H9 (cell line): Measurements from ENCODE around the gene PTPRK. TPM values are rescaled to one million over a fixed set of nuclear protein-coding genes. Genes with fewer than 3 reads are reported as not detected.

ENCODE experiments used
- DNase-seq: peaks from one replicate; pipeline ENCODE4 v3.0.0-alpha.2; 2017
- H2AFZ ChIP-seq: one replicate; pipeline ENCODE4 v1.6.1; 2013; ENCODE audit warnings: mild to moderate bottlenecking, low read length, control low read depth, moderate library complexity
- H2AK5ac ChIP-seq: 2 replicates; pipeline ENCODE4 v1.6.1; 2013; ENCODE audit warnings: low read length, control low read depth, mixed read lengths; ENCODE audit not compliant: insufficient read length
- H2BK120ac ChIP-seq: one replicate; pipeline ENCODE4 v1.6.1; 2013; ENCODE audit warnings: low read depth, mild to moderate bottlenecking, low read length, control low read depth, inconsistent platforms; ENCODE audit not compliant: poor library complexity, severe bottlenecking
- H2BK12ac ChIP-seq: 2 replicates; pipeline ENCODE4 v1.6.1; 2013; ENCODE audit warnings: low read length, control low read depth, mixed read lengths, low read depth; ENCODE audit not compliant: insufficient read length
- H2BK15ac ChIP-seq: 2 replicates; pipeline ENCODE4 v1.6.1; 2013; ENCODE audit warnings: low read depth, low read length, control low read depth
- H2BK20ac ChIP-seq: one replicate; pipeline ENCODE4 v1.6.1; 2013; ENCODE audit warnings: low read depth, mild to moderate bottlenecking, low read length, control low read depth, inconsistent platforms; ENCODE audit not compliant: poor library complexity, severe bottlenecking
- H2BK5ac ChIP-seq: 2 replicates; pipeline ENCODE4 v1.6.1; 2013; ENCODE audit warnings: low read length, control low read depth, mixed read lengths; ENCODE audit not compliant: insufficient read length
- H3K14ac ChIP-seq: 2 replicates; pipeline ENCODE4 v1.6.1; 2013; ENCODE audit warnings: low read length, control low read depth; ENCODE audit not compliant: insufficient read depth
- H3K18ac ChIP-seq: 2 replicates; pipeline ENCODE4 v1.6.1; 2013; ENCODE audit warnings: low read depth, mild to moderate bottlenecking, mixed read lengths, low read length, control low read depth; ENCODE audit not compliant: insufficient read length
- H3K23ac ChIP-seq: 2 replicates; pipeline ENCODE4 v1.6.1; 2013; ENCODE audit warnings: low read length, control low read depth, mixed read lengths, low read depth; ENCODE audit not compliant: insufficient read length
- H3K23me2 ChIP-seq: 2 replicates; pipeline ENCODE4 v1.6.1; 2013; ENCODE audit warnings: low read depth, mild to moderate bottlenecking, mixed read lengths, low read length, control low read depth; ENCODE audit not compliant: insufficient read length, poor library complexity, severe bottlenecking
- H3K27ac ChIP-seq: 2 replicates; pipeline ENCODE4 v1.5.1; 2013; ENCODE audit warnings: low read length, control low read depth, mixed read lengths, low read depth; ENCODE audit not compliant: insufficient read length
- H3K27me3 ChIP-seq: 2 replicates; pipeline ENCODE4 v1.6.1; 2013; ENCODE audit warnings: low read length, control low read depth, inconsistent platforms; ENCODE audit not compliant: insufficient read depth
- H3K4ac ChIP-seq: 2 replicates; pipeline ENCODE4 v1.6.1; 2013; ENCODE audit warnings: low read depth, mild to moderate bottlenecking, control low read depth, inconsistent platforms, low read length, moderate library complexity
- H3K4me1 ChIP-seq: 2 replicates; pipeline ENCODE4 v1.6.1; 2013; ENCODE audit warnings: low read length, control low read depth, inconsistent platforms; ENCODE audit not compliant: insufficient read depth
- H3K4me2 ChIP-seq: 2 replicates; pipeline ENCODE4 v1.6.1; 2013; ENCODE audit warnings: low read length, control low read depth, mixed read lengths; ENCODE audit not compliant: insufficient read length, insufficient read depth
- H3K56ac ChIP-seq: 2 replicates; pipeline ENCODE4 v1.6.1; 2013; ENCODE audit warnings: low read depth, mild to moderate bottlenecking, mixed read lengths, low read length, control low read depth; ENCODE audit not compliant: insufficient read length
- H3K79me1 ChIP-seq: 2 replicates; pipeline ENCODE4 v1.6.1; 2013; ENCODE audit warnings: low read depth, mild to moderate bottlenecking, moderate library complexity, low read length, control low read depth, inconsistent platforms; ENCODE audit not compliant: insufficient read depth, poor library complexity, severe bottlenecking
- H3K79me2 ChIP-seq: 2 replicates; pipeline ENCODE4 v1.6.1; 2013; ENCODE audit warnings: low read length, control low read depth, inconsistent platforms; ENCODE audit not compliant: insufficient read depth
- H3K9ac ChIP-seq: 2 replicates; pipeline ENCODE4 v1.6.1; 2013; ENCODE audit warnings: low read length, control low read depth, mixed read lengths; ENCODE audit not compliant: insufficient read length; ENCODE audit errors: extremely low read depth
- H3K9me3 ChIP-seq: one replicate; pipeline ENCODE4 v1.6.1; 2013; ENCODE audit warnings: low read depth, low read length, inconsistent platforms; ENCODE audit not compliant: control insufficient read depth
- H3T11ph ChIP-seq: one replicate; pipeline ENCODE4 v1.6.1; 2013; ENCODE audit warnings: mild to moderate bottlenecking, low read length, control low read depth, inconsistent platforms
- H4K20me1 ChIP-seq: one replicate; pipeline ENCODE4 v1.6.1; 2013; ENCODE audit not compliant: control insufficient read depth, insufficient read length, insufficient read depth
- H4K5ac ChIP-seq: 2 replicates; pipeline ENCODE4 v1.6.1; 2013; ENCODE audit warnings: low read depth, mild to moderate bottlenecking, mixed read lengths, low read length, control low read depth; ENCODE audit not compliant: insufficient read length
- H4K8ac ChIP-seq: replicated peaks from 2 replicates; pipeline ENCODE4 v1.6.1; 2013; ENCODE audit warnings: low read length, control low read depth, mixed read lengths, low read depth; ENCODE audit not compliant: insufficient read length
- H4K91ac ChIP-seq: 2 replicates; pipeline ENCODE4 v1.6.1; 2013; ENCODE audit warnings: low read depth, mild to moderate bottlenecking, moderate library complexity, mixed read lengths, low read length, control low read depth; ENCODE audit not compliant: insufficient read length
- H3K27ac Mint-ChIP-seq, 3 experiments: 2 replicates in 2 of 3; 3 replicates in 1 of 3; pipeline ENCODE4 v1.8.0; 2020 to 2021; ENCODE audit warnings: mixed read lengths in 3 of 3, mild to moderate bottlenecking in 1 of 3, moderate library complexity in 1 of 3
- H3K27me3 Mint-ChIP-seq: 2 replicates; pipeline ENCODE4 v1.8.0; 2021; ENCODE audit warnings: low read depth, mild to moderate bottlenecking, moderate library complexity, mixed read lengths
- H3K36me3 Mint-ChIP-seq, 3 experiments: 2 replicates in 2 of 3; 3 replicates in 1 of 3; pipeline ENCODE4 v1.8.0; 2020 to 2021; ENCODE audit warnings: low read depth in 3 of 3, mixed read lengths in 3 of 3; ENCODE audit not compliant: insufficient read depth in 1 of 3
- H3K4me1 Mint-ChIP-seq, 2 experiments: 2 replicates each; pipeline ENCODE4 v1.8.0; 2020; ENCODE audit warnings: mixed read lengths in 2 of 2
- H3K4me3 Mint-ChIP-seq, 2 experiments: 2 replicates in 1 of 2; 3 replicates in 1 of 2; pipeline ENCODE4 v1.8.0; 2020 to 2021; ENCODE audit warnings: mild to moderate bottlenecking in 2 of 2, mixed read lengths in 2 of 2, moderate library complexity in 1 of 2
- H3K9me3 Mint-ChIP-seq, 2 experiments: 2 replicates in 1 of 2; 3 replicates in 1 of 2; pipeline ENCODE4 v1.8.0; 2020; ENCODE audit warnings: mild to moderate bottlenecking in 2 of 2, mixed read lengths in 2 of 2, moderate library complexity in 1 of 2
- CTCF ChIP-seq: fragments of 200-600 bp; sonication (generic); conservative IDR thresholded peaks from 3 replicates; pipeline ENCODE4 v1.8.0; 2021; ENCODE audit warnings: antibody characterized with exemption, mild to moderate bottlenecking
- WGBS: extraction: QIAGEN DNeasy Blood & Tissue Kit; methylation state at CpG from one replicate; pipeline ENCODE4 v1.1.7; 2013; ENCODE audit warnings: missing lambda C conversion rate, low lambda C conversion rate, mixed read lengths; ENCODE audit not compliant: insufficient read length; ENCODE audit errors: extremely low coverage; 5-methylcytosine and 5-hydroxymethylcytosine counted together
- total RNA-seq: library from RNA; stranded (reverse); gene quantifications from 2 replicates; pipeline ENCODE4 v1.2.1, GENCODE V29; 2021

Gene PTPRK
- total RNA-seq, 1 experiment from 2014 or later = 47.9 TPM

- no peak overlapping the region for H3K27ac Mint-ChIP-seq
- Histone ChIP-seq H3K9ac (no peak overlapping the region), H2AFZ (no peak overlapping the region), H3K79me2 (0 out of 2 replicates have a peak, but pooled peaks cover 2% of the 10 kb centered on the region), H3T11ph (no peak overlapping the region), H4K8ac (no peak overlapping the region), H3K9me3 (no peaks in the 10 kb centered on the region), H4K5ac (no peak overlapping the region), H3K4me1 (no peaks in the 10 kb centered on the region; the same call in 1 of the 2 replicates), H4K20me1 (no peaks in the 10 kb centered on the region), H3K79me1 (no peaks in the 10 kb centered on the region), H4K91ac (no peak overlapping the region), H2BK12ac (no peak overlapping the region), H3K4ac (no peak overlapping the region), H2BK120ac (no peak overlapping the region), H2BK20ac (no peak overlapping the region), H2BK5ac (no peak overlapping the region), H3K18ac (no peak overlapping the region), H3K4me2 (no peak overlapping the region), H3K56ac (no peak overlapping the region), H3K14ac (no peak overlapping the region), H3K27ac (no peak overlapping the region), H3K23me2 (no peaks in the 10 kb centered on the region), H3K27me3 (no peaks in the 10 kb centered on the region), H2AK5ac (no peak overlapping the region), H2BK15ac (no peak overlapping the region), H3K23ac (no peak overlapping the region)
- H3K9me3 Mint-ChIP-seq = no peaks in the 10 kb centered on the region
- H3K36me3 Mint-ChIP-seq = no peaks in the 10 kb centered on the region; a peak in 2 of 7 replicates
- no peaks in the 10 kb centered on the region for H3K4me1 Mint-ChIP-seq
- WGBS = no CpG with 5 or more reads among the region's 4 CpGs
- no peak for DNase-seq
- no peak for TF ChIP-seq CTCF
- no peak overlapping the region for H3K4me3 Mint-ChIP-seq
- H3K27me3 Mint-ChIP-seq = no peaks in the 10 kb centered on the region
Measured at GRCh38 chr6:128367437-128367836, 153.0 kb downstream of the PTPRK start.
